Measurements from ENCODE around the gene CLDN12.

CLDN12 gene

DNA sequence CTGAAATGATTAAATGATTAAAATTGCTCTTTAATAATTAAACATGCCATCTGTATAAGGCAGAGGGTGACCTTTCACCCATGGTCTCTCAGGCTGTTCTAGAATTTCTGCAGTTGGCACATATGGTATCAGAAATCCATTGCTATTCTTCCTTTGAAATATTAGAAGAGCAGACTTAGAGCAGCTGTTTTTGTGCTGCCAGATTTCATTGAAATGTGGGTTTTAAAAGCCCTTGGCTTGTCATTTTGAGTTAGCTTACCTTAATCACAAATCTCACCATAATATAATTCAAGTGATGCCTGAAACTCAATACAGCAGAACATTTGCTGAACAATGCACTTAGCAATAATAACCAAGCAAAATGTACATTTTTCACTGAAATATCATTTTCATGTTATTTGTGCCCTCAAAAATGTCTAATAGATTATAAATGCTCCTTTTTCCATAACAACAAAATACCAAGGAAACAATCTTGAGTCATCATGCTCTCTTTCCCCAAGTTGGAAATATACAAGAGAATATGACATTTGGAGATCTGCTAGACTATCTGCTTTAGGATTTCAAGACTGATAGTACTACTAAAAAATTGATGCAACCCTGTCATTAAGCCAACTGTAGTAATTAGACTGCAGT, 50.1 kb downstream of the CLDN12 start:
- H3K4me3 ChIP-seq (ENCODE audit: control insufficient read depth, low read depth, low read length), result no peak overlapping the region
- DNase-seq (ENCODE audit: low read depth), result no peak
- TF ChIP-seq CTCF (conservative IDR thresholded peaks at IDR 0.05; ENCODE audit: control insufficient read depth, insufficient read depth, low read depth, low read length), result no peak

GRCh38 chr7:90453931-90454330, 50.7 kb downstream of the CLDN12 start:
- DNase-seq (ENCODE audit: low read depth), result no peak
- H3K4me3 ChIP-seq (ENCODE audit: control insufficient read depth, low read depth, low read length), result no peak overlapping the region
- no peak for TF ChIP-seq CTCF (conservative IDR thresholded peaks at IDR 0.05; ENCODE audit: control insufficient read depth, insufficient read depth, low read depth, low read length)

- peak; percentile 78 for TF ChIP-seq CTCF (conservative IDR thresholded peaks at IDR 0.05; ENCODE audit: control insufficient read depth, insufficient read depth, low read depth, low read length)
- H3K4me3 ChIP-seq (ENCODE audit: control insufficient read depth, low read depth, low read length), result peak overlapping the region; percentile 29
- DNase-seq (ENCODE audit: low read depth), result peak; percentile 60
Observed at GRCh38 chr7:90455163-90456030, 52.1 kb downstream of the CLDN12 start.

GRCh38 chr7:90458104-90458503, 54.8 kb downstream of the CLDN12 start:
- no peak for TF ChIP-seq CTCF (conservative IDR thresholded peaks at IDR 0.05; ENCODE audit: control insufficient read depth, insufficient read depth, low read depth, low read length)
- DNase-seq (ENCODE audit: low read depth), result no peak
- no peak overlapping the region for H3K4me3 ChIP-seq (ENCODE audit: control insufficient read depth, low read depth, low read length)

GRCh38 chr7:90459888-90460287, 56.6 kb downstream of the CLDN12 start:
- TF ChIP-seq CTCF (conservative IDR thresholded peaks at IDR 0.05; ENCODE audit: control insufficient read depth, insufficient read depth, low read depth, low read length), result peak; percentile 21
- no peak overlapping the region for H3K4me3 ChIP-seq (ENCODE audit: control insufficient read depth, low read depth, low read length)
- no peak for DNase-seq (ENCODE audit: low read depth)

GRCh38 chr7:90461219-90461618, 58.0 kb downstream of the CLDN12 start:
- DNase-seq (ENCODE audit: low read depth), result peak; percentile 56
- no peak overlapping the region for H3K4me3 ChIP-seq (ENCODE audit: control insufficient read depth, low read depth, low read length)
- TF ChIP-seq CTCF (conservative IDR thresholded peaks at IDR 0.05; ENCODE audit: control insufficient read depth, insufficient read depth, low read depth, low read length), result no peak

GRCh38 chr7:90463151-90463628, 59.9 kb downstream of the CLDN12 start:
- peak overlapping the region; percentile 30 for H3K4me3 ChIP-seq (ENCODE audit: control insufficient read depth, low read depth, low read length)
- DNase-seq (ENCODE audit: low read depth), result peak; percentile 35
